Measurements from ENCODE around the gene PLEK. TPM values are rescaled to one million over a fixed set of nuclear protein-coding genes. Genes with fewer than 3 reads are reported as not detected.

PLEK gene
- total and polyA plus RNA-seq, 2 experiments from 2014 or later: 0.92 to 0.93 TPM

GRCh38 chr2:68412127-68412819 lies 47.2 kb downstream of the PLEK start:
- Histone ChIP-seq H3K4me1 (ENCODE audit: insufficient read depth) (no peaks in the 10 kb centered on the region), H3K9me2 (replicated peaks; ENCODE audit: insufficient read depth) (no peaks in the 10 kb centered on the region), H3K9me3 (ENCODE audit: low read depth) (no peaks in the 10 kb centered on the region), H3K79me2 (no peaks in the 10 kb centered on the region), H3K27ac (no peak overlapping the region), H3K36me3 (replicated peaks; ENCODE audit: insufficient read depth, low read depth) (no peaks in the 10 kb centered on the region), H3K4me2 (no peak overlapping the region), H2AFZ (no peak overlapping the region), H3K27me3 (no peaks in the 10 kb centered on the region), H4K20me1 (ENCODE audit: insufficient read depth, poor library complexity, severe bottlenecking) (no peaks in the 10 kb centered on the region), H3K4me3 (no peak overlapping the region)
- no peak for TF ChIP-seq EZH2phosphoT487 (IDR thresholded peaks at IDR 0.05; ENCODE audit: low read depth, severe bottlenecking, unreplicated experiment)
- TF ChIP-seq EZH2 (IDR thresholded peaks at IDR 0.05; ENCODE audit: borderline replicate concordance): no peak
- TF ChIP-seq CTCF (IDR thresholded peaks at IDR 0.05; ENCODE audit: poor library complexity): no peak
- no peak for DNase-seq (ENCODE audit: low spot score)
- 53% methylated on average over 4 of the region's 4 CpGs for WGBS (ENCODE audit: low lambda C conversion rate, missing lambda C conversion rate)

GRCh38 chr2:68413466-68413865 lies 48.4 kb downstream of the PLEK start:
- Histone ChIP-seq H3K27me3 (no peaks in the 10 kb centered on the region), H3K4me2 (no peak overlapping the region), H3K27ac (no peak overlapping the region), H3K9me3 (ENCODE audit: low read depth) (no peaks in the 10 kb centered on the region), H3K9me2 (replicated peaks; ENCODE audit: insufficient read depth) (no peaks in the 10 kb centered on the region), H4K20me1 (ENCODE audit: insufficient read depth, poor library complexity, severe bottlenecking) (no peaks in the 10 kb centered on the region), H3K4me3 (no peak overlapping the region), H2AFZ (no peak overlapping the region), H3K4me1 (ENCODE audit: insufficient read depth) (no peaks in the 10 kb centered on the region), H3K79me2 (no peaks in the 10 kb centered on the region), H3K36me3 (replicated peaks; ENCODE audit: insufficient read depth, low read depth) (no peaks in the 10 kb centered on the region)
- WGBS (ENCODE audit: low lambda C conversion rate, missing lambda C conversion rate): 89% methylated on average over 2 of the region's 2 CpGs
- TF ChIP-seq EZH2phosphoT487 (IDR thresholded peaks at IDR 0.05; ENCODE audit: low read depth, severe bottlenecking, unreplicated experiment): no peak
- no peak for TF ChIP-seq CTCF (IDR thresholded peaks at IDR 0.05; ENCODE audit: poor library complexity)
- TF ChIP-seq EZH2 (IDR thresholded peaks at IDR 0.05; ENCODE audit: borderline replicate concordance): no peak
- no peak for DNase-seq (ENCODE audit: low spot score)

GRCh38 chr2:68414452-68414851 lies 49.4 kb downstream of the PLEK start:
- DNase-seq (ENCODE audit: low spot score): no peak
- Histone ChIP-seq H2AFZ (no peak overlapping the region), H3K27me3 (no peaks in the 10 kb centered on the region), H3K9me2 (replicated peaks; ENCODE audit: insufficient read depth) (no peaks in the 10 kb centered on the region), H3K4me2 (no peak overlapping the region), H3K36me3 (replicated peaks; ENCODE audit: insufficient read depth, low read depth) (no peaks in the 10 kb centered on the region), H3K4me1 (ENCODE audit: insufficient read depth) (no peaks in the 10 kb centered on the region), H3K27ac (no peak overlapping the region), H3K79me2 (no peaks in the 10 kb centered on the region), H3K9me3 (ENCODE audit: low read depth) (no peaks in the 10 kb centered on the region), H3K4me3 (no peak overlapping the region), H4K20me1 (ENCODE audit: insufficient read depth, poor library complexity, severe bottlenecking) (no peaks in the 10 kb centered on the region)
- no peak for TF ChIP-seq EZH2 (IDR thresholded peaks at IDR 0.05; ENCODE audit: borderline replicate concordance)
- no peak for TF ChIP-seq CTCF (IDR thresholded peaks at IDR 0.05; ENCODE audit: poor library complexity)
- TF ChIP-seq EZH2phosphoT487 (IDR thresholded peaks at IDR 0.05; ENCODE audit: low read depth, severe bottlenecking, unreplicated experiment): no peak

Measured in hepatocyte (in vitro differentiated cells).